OCI-LY7 (cell line): ENCODE data around the gene COBLL1. TPM values are rescaled to one million over a fixed set of nuclear protein-coding genes. Genes with fewer than 3 reads are reported as not detected.

Source experiments
- Bru-seq: library from RNA; stranded (reverse); fragments of 400-500 nt; gene quantifications from one replicate; lab custom pipeline; 2021; lab: Mats Ljungman, UMichigan
- BruChase-seq, 2 experiments: library from RNA; stranded (reverse); fragments of 400-500 nt; gene quantifications; one replicate each; lab custom pipeline; 2021; lab: Mats Ljungman, UMichigan
- BruUV-seq: library from RNA; stranded (reverse); fragments of 400-500 nt; replicated peaks from 2 replicates; lab custom pipeline; 2021; lab: Mats Ljungman, UMichigan
- CTCF ChIA-PET: fragments of 300-600 bp; sonication (Branson Sonifier 250); formaldehyde crosslinking; loops from one replicate; lab custom pipeline; 2022; ENCODE audit warnings: antibody characterized with exemption; ENCODE audit not compliant: unreplicated experiment; lab: Charles Lee
- POLR2A ChIA-PET: fragments of 300-600 bp; sonication (Branson Sonifier 250); formaldehyde crosslinking; loops from one replicate; lab custom pipeline; 2022; ENCODE audit warnings: antibody characterized with exemption; lab: Charles Lee
- DNase-seq: peaks from one replicate; pipeline ENCODE4 v3.0.0-alpha.2; 2015; ENCODE audit warnings: low spot score
- H2AFZ ChIP-seq: fragments of 200-600 bp; sonication (generic), shearing (Covaris generic); 2 replicates; pipeline ENCODE4 v1.6.1; 2014; ENCODE audit warnings: mild to moderate bottlenecking, antibody characterized with exemption, low read length, moderate library complexity
- H3K27ac ChIP-seq: fragments of 200-600 bp; sonication (generic); 2 replicates; pipeline ENCODE4 v1.5.1; 2014; ENCODE audit warnings: mixed run types, low read depth, mild to moderate bottlenecking, moderate library complexity, low read length, inconsistent platforms; ENCODE audit not compliant: poor library complexity, severe bottlenecking
- H3K36me3 ChIP-seq: fragments of 200-600 bp; sonication (generic); 2 replicates; pipeline ENCODE4 v1.6.1; 2014; ENCODE audit warnings: mild to moderate bottlenecking, antibody characterized with exemption, low read length, moderate library complexity, mixed read lengths; ENCODE audit not compliant: insufficient read depth
- H3K4me1 ChIP-seq: fragments of 200-600 bp; sonication (generic); 2 replicates; pipeline ENCODE4 v1.5.1; 2014; ENCODE audit warnings: mild to moderate bottlenecking, low read length; ENCODE audit not compliant: insufficient read depth, poor library complexity, severe bottlenecking
- H3K4me2 ChIP-seq: fragments of 200-600 bp; sonication (generic); 2 replicates; pipeline ENCODE4 v1.6.1; 2014; ENCODE audit warnings: mild to moderate bottlenecking, low read length
- H3K4me3 ChIP-seq: fragments of 200-600 bp; sonication (generic); 2 replicates; pipeline ENCODE4 v1.5.1; 2014; ENCODE audit warnings: mild to moderate bottlenecking, low read depth, low read length; ENCODE audit not compliant: poor library complexity, severe bottlenecking
- H3K79me2 ChIP-seq: fragments of 200-600 bp; sonication (generic); 2 replicates; pipeline ENCODE4 v1.6.1; 2016; ENCODE audit warnings: low read depth, mild to moderate bottlenecking, low read length, moderate library complexity, mixed read lengths; ENCODE audit not compliant: insufficient read depth
- H3K9me2 ChIP-seq: fragments of 200-600 bp; sonication (generic); 2 replicates; pipeline ENCODE4 v1.6.1; 2016; ENCODE audit warnings: mild to moderate bottlenecking, low read length, mixed read lengths; ENCODE audit not compliant: insufficient read depth
- H3K9me3 ChIP-seq: fragments of 200-600 bp; sonication (generic); 2 replicates; pipeline ENCODE4 v1.6.1; 2014; ENCODE audit warnings: mild to moderate bottlenecking, mixed run types, low read length, mixed read lengths
- H4K20me1 ChIP-seq: fragments of 200-600 bp; sonication (generic); 2 replicates; pipeline ENCODE4 v1.6.1; 2014; ENCODE audit warnings: mild to moderate bottlenecking, antibody characterized with exemption, low read length, moderate library complexity, mixed read lengths; ENCODE audit not compliant: insufficient read depth
- CTCF ChIP-seq: fragments of 200-600 bp; sonication (generic); conservative IDR thresholded peaks from 2 replicates; pipeline ENCODE4 v1.5.1; 2014; ENCODE audit warnings: mild to moderate bottlenecking, antibody characterized with exemption, low read length, moderate library complexity, mixed read lengths
- EZH2phosphoT487 ChIP-seq: fragments of 200-600 bp; sonication (generic); IDR thresholded peaks from 2 replicates; pipeline ENCODE4 v1.6.1; 2018; ENCODE audit warnings: low read depth, borderline replicate concordance, mild to moderate bottlenecking, mixed run types, antibody characterized with exemption, low read length, moderate library complexity, mixed read lengths
- intact Hi-C: fragments of 100-400 bp; cut with micrococcal nuclease; formaldehyde crosslinking; loops from one replicate; pipeline ENCODE4 v1.10.0; 2022; ENCODE audit not compliant: unreplicated experiment
- long read RNA-seq: library from polyadenylated mRNA; stranded (forward); transcript quantifications from one replicate; pipeline ENCODE4 v2.0.0, GENCODE V29; 2022
- total RNA-seq, 2 experiments: library from RNA; depleted of rRNA in 1 of 2; stranded (reverse); fragments of >200 nt in 1 of 2; shearing (Covaris generic) in 1 of 2; gene quantifications; 2 replicates each; pipeline ENCODE4 v1.2.3, GENCODE V29; 2014 to 2022

COBLL1 gene
- total RNA-seq (2014; rRNA removed; shearing (Covaris generic)) (0.79 and 0.88 TPM in 2 replicates), total RNA-seq (2022) (40.3 and 40.7 TPM in 2 replicates), Bru-seq, nascent RNA (percentile 73 among the genes with signal in this experiment), BruChase-seq, experiment 1, labeled RNA remaining after a 6-hour chase (percentile 59 among the genes with signal in this experiment), BruChase-seq, experiment 2, labeled RNA remaining after a 2-hour chase (percentile 65 among the genes with signal in this experiment)
- long read RNA-seq, full-length matches to known transcripts, result 3 of 38 reads
- long read RNA-seq, partial matches to known transcripts, result 5 of 38 reads
- long read RNA-seq, other reads (novel, unspliced or antisense), result 30 of 38 reads

GRCh38 chr2:164841719-164842623 lies at the start of gene COBLL1:
TSS of gene COBLL1 (minus strand) at chr2:164841823. CDS start at chr2:164841196, 627 bp downstream.
- Histone ChIP-seq H3K4me2 (peak within 1 kb of the TSS; percentile 72), H2AFZ (peak within 1 kb of the TSS; percentile 38; the same call in 1 of the 2 replicates), H3K27ac (no peak within 1 kb of the TSS), H3K9me3 (no peaks in the 10 kb centered on the region), H3K79me2 (no peaks in the 10 kb centered on the region), H4K20me1 (no peaks in the 10 kb centered on the region), H3K36me3 (no peaks in the 10 kb centered on the region), H3K4me3 (peak within 1 kb of the TSS; percentile 65), H3K9me2 (no peaks in the 10 kb centered on the region), H3K4me1 (peaks cover 3% of the 10 kb centered on the region)
- BruUV-seq, result no TSS peak
- POLR2A ChIA-PET, result interaction anchor here (0.5 to 1.4 kb wide), 14 partner anchors 10 to 87 kb away, joined by 3 to 6 read pairs (median 3); no protein-coding TSS in a partner anchor
- peak; percentile 29 for DNase-seq
- CTCF ChIA-PET, result interaction anchor here (0.8 to 1.1 kb wide), 4 partner anchors 17 to 102 kb away, joined by 3 to 4 read pairs (median 3); no protein-coding TSS in a partner anchor
- intact Hi-C loops, result loop anchor here (1.0 to 5.0 kb wide), 4 partner anchors 70 to 360 kb away; partner anchors contain the start of gene SCN3A
- TF ChIP-seq CTCF (peak; percentile 72), EZH2phosphoT487 (no peak)

- no peaks in the 10 kb centered on the region for H4K20me1 ChIP-seq
- intact Hi-C loops, result no loop called here
- ChIA-PET POLR2A (interaction anchor here (0.5 to 5.9 kb wide), 6 partner anchors 9 to 128 kb away, joined by 3 to 49 read pairs (median 4); no protein-coding TSS in a partner anchor), CTCF (no interaction called here)
- BruUV-seq, result no TSS peak
- no peaks in the 10 kb centered on the region for H3K9me3 ChIP-seq
- no peaks in the 10 kb centered on the region for H3K36me3 ChIP-seq
- no peaks in the 10 kb centered on the region for H3K9me2 ChIP-seq
- H3K4me1 ChIP-seq, result no peaks in the 10 kb centered on the region
- H3K4me3 ChIP-seq, result no peak overlapping the region
- no peak for TF ChIP-seq CTCF
- no peak for TF ChIP-seq EZH2phosphoT487
- H2AFZ ChIP-seq, result no peak overlapping the region
- H3K4me2 ChIP-seq, result no peak overlapping the region
- H3K27ac ChIP-seq, result no peak overlapping the region
- DNase-seq, result no peak
- no peaks in the 10 kb centered on the region for H3K79me2 ChIP-seq
Observed at GRCh38 chr2:164890544-164890943, 48.9 kb upstream of the COBLL1 start.
